Keratinocyte (primary cell): ENCODE results near the gene MAGEB2. TPM values are rescaled to one million over a fixed set of nuclear protein-coding genes. Genes with fewer than 3 reads are reported as not detected.

ENCODE experiments used
- DNase-seq: peaks from one replicate; pipeline ENCODE4 v3.0.0-alpha.2; 2011; ENCODE audit warnings: low read depth, missing footprints, low spot score
- FAIRE-seq: peaks from 2 replicates; lab custom pipeline; 2011; peaks lifted over from hg19 to GRCh38; lab: Jason Lieb, UNC
- H2AFZ ChIP-seq: 2 replicates; pipeline ENCODE4 v1.6.0; 2012; ENCODE audit warnings: low read length, control low read depth, inconsistent platforms; ENCODE audit not compliant: control insufficient read depth
- H3K27ac ChIP-seq: 2 replicates; pipeline ENCODE4 v1.5.1; 2011; ENCODE audit warnings: low read length; ENCODE audit not compliant: control insufficient read depth, insufficient read depth
- H3K27me3 ChIP-seq: 3 replicates; pipeline ENCODE4 v1.6.0; 2011; ENCODE audit warnings: low read length; ENCODE audit not compliant: control insufficient read depth, insufficient read depth; ENCODE audit errors: extremely low read depth
- H3K36me3 ChIP-seq, 2 experiments: 2 replicates in 1 of 2; 3 replicates in 1 of 2; pipeline ENCODE4 v1.5.1; 2011; ENCODE audit warnings: low read length in 2 of 2, mild to moderate bottlenecking in 1 of 2; ENCODE audit not compliant: control insufficient read depth in 2 of 2, insufficient read depth in 2 of 2; ENCODE audit errors: extremely low read depth in 1 of 2
- H3K4me1 ChIP-seq: 3 replicates; pipeline ENCODE4 v1.5.1; 2011; ENCODE audit warnings: low read length; ENCODE audit not compliant: control insufficient read depth, insufficient read depth; ENCODE audit errors: extremely low read depth
- H3K4me2 ChIP-seq: 3 replicates; pipeline ENCODE4 v1.6.0; 2011; ENCODE audit warnings: low read depth, low read length; ENCODE audit not compliant: control insufficient read depth, insufficient read depth; ENCODE audit errors: extremely low read depth
- H3K4me3 ChIP-seq, 3 experiments: fragments of 200-600 bp in 1 of 3; sonication (generic) in 1 of 3; 2 replicates in 2 of 3; 3 replicates in 1 of 3; pipeline ENCODE4 v1.5.1; 2011 to 2016; ENCODE audit warnings: low read length in 3 of 3, mild to moderate bottlenecking in 3 of 3, control low read depth in 2 of 3, inconsistent platforms in 1 of 3, low read depth in 1 of 3, mixed read lengths in 1 of 3, mixed run types in 1 of 3, moderate library complexity in 1 of 3; ENCODE audit not compliant: control insufficient read depth in 2 of 3, insufficient read depth in 2 of 3; ENCODE audit errors: extremely low read depth in 1 of 3
- H3K79me2 ChIP-seq: 2 replicates; pipeline ENCODE4 v1.6.0; 2012; ENCODE audit warnings: low read length; ENCODE audit not compliant: control insufficient read depth, insufficient read depth
- H3K9ac ChIP-seq: 3 replicates; pipeline ENCODE4 v1.6.0; 2011; ENCODE audit warnings: low read length; ENCODE audit not compliant: control insufficient read depth, insufficient read depth; ENCODE audit errors: extremely low read depth
- H3K9me1 ChIP-seq: 3 replicates; pipeline ENCODE4 v1.6.0; 2011; ENCODE audit warnings: low read length; ENCODE audit not compliant: control insufficient read depth, insufficient read depth; ENCODE audit errors: extremely low read depth
- H3K9me3 ChIP-seq: 2 replicates; pipeline ENCODE4 v1.5.1; 2012; ENCODE audit warnings: low read depth, low read length; ENCODE audit not compliant: control insufficient read depth
- H4K20me1 ChIP-seq: 3 replicates; pipeline ENCODE4 v1.6.0; 2011; ENCODE audit warnings: low read length; ENCODE audit not compliant: control insufficient read depth, insufficient read depth; ENCODE audit errors: extremely low read depth
- CTCF ChIP-seq, 3 experiments: IDR thresholded peaks in 1 of 3; conservative IDR thresholded peaks in 1 of 3; optimal IDR thresholded peaks in 1 of 3; 2 replicates in 2 of 3; 3 replicates in 1 of 3; pipeline versions ENCODE3 to v1.5.1; 2011; ENCODE audit warnings: low read length in 3 of 3, mild to moderate bottlenecking in 3 of 3, moderate library complexity in 2 of 3, control low read depth in 1 of 3, inconsistent platforms in 1 of 3; ENCODE audit not compliant: insufficient read depth in 2 of 3; ENCODE audit errors: extremely low read depth in 1 of 3
- EZH2 ChIP-seq: IDR thresholded peaks from one replicate; pipeline ENCODE4 v1.6.1; 2012; ENCODE audit warnings: inconsistent platforms, mild to moderate bottlenecking, low read length, moderate library complexity
- dilution Hi-C: fragments of 300-500 bp; cut with MboI; formaldehyde crosslinking; loops from one replicate; pipeline ENCODE4 v1.7.0; 2020; ENCODE audit warnings: low sequenced_read_pairs; ENCODE audit not compliant: extremely low pct_ligation_motif_present
- polyA plus RNA-seq, 5 experiments: library from polyadenylated mRNA; depleted of rRNA in 3 of 5; stranded (reverse) in 3 of 5; stranded (forward) in 1 of 5; unstranded in 1 of 5; fragments of >200 nt; gene quantifications; 1 replicate in 1 of 5; 2 replicates in 3 of 5; 3 replicates in 1 of 5; pipeline versions ENCODE4 v1.2.1 to v1.2.3, GENCODE V29; 2011 to 2012; ENCODE audit warnings: missing spikeins in 2 of 5, low read depth in 1 of 5, low replicate concordance in 1 of 5

MAGEB2 gene
- polyA plus RNA-seq, 1 donor (not counting 4 experiments of a cell fraction or from before 2014, with no cell fraction given), result not detected

GRCh38 chrX:30224536-30224935, 9.2 kb downstream of the MAGEB2 start:
- Histone ChIP-seq H4K20me1 (no peaks in the 10 kb centered on the region), H3K36me3 (no peaks in the 10 kb centered on the region), H3K4me3 (no peak overlapping the region), H3K4me2 (no peak overlapping the region), H3K9me1 (no peaks in the 10 kb centered on the region), H3K4me1 (no peaks in the 10 kb centered on the region), H3K9ac (no peak overlapping the region), H3K79me2 (no peaks in the 10 kb centered on the region), H3K9me3 (no peaks in the 10 kb centered on the region), H3K27me3 (no peaks in the 10 kb centered on the region), H2AFZ (no peak overlapping the region), H3K27ac (no peak overlapping the region)
- DNase-seq, result no peak
- FAIRE-seq, result no peak
- dilution Hi-C loops, result no loop called here
- TF ChIP-seq EZH2, result no peak
- no peak for TF ChIP-seq CTCF (optimal IDR thresholded peaks at IDR 0.05 in 1 of 3, IDR thresholded peaks at IDR 0.05 in 1 of 3, conservative IDR thresholded peaks at IDR 0.05 in 1 of 3; ENCODE audit: extremely low read depth in 1 of 3, insufficient read depth in 2 of 3, low read length in 3 of 3)

- Histone ChIP-seq H4K20me1 (no peaks in the 10 kb centered on the region), H3K27me3 (no peaks in the 10 kb centered on the region), H3K4me1 (no peaks in the 10 kb centered on the region), H3K9me1 (no peaks in the 10 kb centered on the region), H3K4me2 (no peak overlapping the region), H2AFZ (no peak overlapping the region), H3K79me2 (no peaks in the 10 kb centered on the region), H3K36me3 (no peaks in the 10 kb centered on the region), H3K4me3 (no peak overlapping the region), H3K9me3 (no peaks in the 10 kb centered on the region), H3K27ac (no peak overlapping the region), H3K9ac (no peak overlapping the region)
- FAIRE-seq (no peak), DNase-seq (no peak)
- dilution Hi-C loops, result no loop called here
- TF ChIP-seq CTCF (optimal IDR thresholded peaks at IDR 0.05 in 1 of 3, IDR thresholded peaks at IDR 0.05 in 1 of 3, conservative IDR thresholded peaks at IDR 0.05 in 1 of 3; ENCODE audit: extremely low read depth in 1 of 3, insufficient read depth in 2 of 3, low read length in 3 of 3) (no peak), EZH2 (no peak)
Observed at GRCh38 chrX:30228526-30228925, 13.2 kb downstream of the MAGEB2 start.
